Suprapubic skin (tissue), 4 donors: Measurements from ENCODE around the gene SLC49A4.

Experiments
- EP300 ChIP-seq: sonication (generic); formaldehyde crosslinking; IDR thresholded peaks from one replicate; pipeline ENCODE4 v1.6.1; 2017; ENCODE audit warnings: antibody characterized with exemption
- POLR2A ChIP-seq, 2 donors: fragments of 450-650 bp; IDR thresholded peaks; one replicate each; pipeline ENCODE4 v1.6.1; 2017; ENCODE audit warnings: antibody characterized with exemption in 2 of 2, mild to moderate bottlenecking in 2 of 2, moderate library complexity in 2 of 2
- POLR2AphosphoS5 ChIP-seq, 3 donors: sonication (generic); formaldehyde crosslinking; IDR thresholded peaks; one replicate each; pipeline ENCODE4 v1.6.1; 2017; ENCODE audit warnings: antibody characterized with exemption in 3 of 3
- TF ChIP-seq, protein P1 (sequence below), 2 donors: fragments of 200-600 bp in 1 of 2; fragments of 450-650 bp in 1 of 2; sonication (generic) in 1 of 2; IDR thresholded peaks; one replicate each; pipeline ENCODE4 v1.5.1; 2016 to 2019; ENCODE audit warnings: antibody characterized with exemption in 2 of 2, mild to moderate bottlenecking in 1 of 2, moderate library complexity in 1 of 2

DNA sequence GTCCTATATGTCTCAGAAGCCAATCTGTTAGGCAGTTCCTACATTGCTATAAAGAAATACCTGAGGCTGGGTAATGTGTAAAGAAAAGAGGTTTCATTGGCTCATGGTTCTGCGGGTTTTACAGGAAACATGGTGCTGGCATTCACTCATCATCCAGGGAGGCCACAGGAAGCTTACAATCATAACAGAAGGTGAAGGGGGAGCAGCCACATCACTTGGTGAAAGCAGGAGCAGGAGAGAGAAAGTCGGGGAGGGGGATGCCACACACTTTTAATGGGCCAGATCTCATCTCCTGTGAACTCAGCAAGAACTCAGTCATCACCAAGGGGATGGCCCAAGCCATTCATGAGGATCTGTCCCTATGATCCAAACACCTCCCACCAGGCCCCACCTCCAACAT is 9.1 kb downstream of the SLC49A4 start:
- TF ChIP-seq, protein P1, sequence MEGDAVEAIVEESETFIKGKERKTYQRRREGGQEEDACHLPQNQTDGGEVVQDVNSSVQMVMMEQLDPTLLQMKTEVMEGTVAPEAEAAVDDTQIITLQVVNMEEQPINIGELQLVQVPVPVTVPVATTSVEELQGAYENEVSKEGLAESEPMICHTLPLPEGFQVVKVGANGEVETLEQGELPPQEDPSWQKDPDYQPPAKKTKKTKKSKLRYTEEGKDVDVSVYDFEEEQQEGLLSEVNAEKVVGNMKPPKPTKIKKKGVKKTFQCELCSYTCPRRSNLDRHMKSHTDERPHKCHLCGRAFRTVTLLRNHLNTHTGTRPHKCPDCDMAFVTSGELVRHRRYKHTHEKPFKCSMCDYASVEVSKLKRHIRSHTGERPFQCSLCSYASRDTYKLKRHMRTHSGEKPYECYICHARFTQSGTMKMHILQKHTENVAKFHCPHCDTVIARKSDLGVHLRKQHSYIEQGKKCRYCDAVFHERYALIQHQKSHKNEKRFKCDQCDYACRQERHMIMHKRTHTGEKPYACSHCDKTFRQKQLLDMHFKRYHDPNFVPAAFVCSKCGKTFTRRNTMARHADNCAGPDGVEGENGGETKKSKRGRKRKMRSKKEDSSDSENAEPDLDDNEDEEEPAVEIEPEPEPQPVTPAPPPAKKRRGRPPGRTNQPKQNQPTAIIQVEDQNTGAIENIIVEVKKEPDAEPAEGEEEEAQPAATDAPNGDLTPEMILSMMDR (IDR thresholded peaks at IDR 0.05), result no peak
- TF ChIP-seq POLR2AphosphoS5 (IDR thresholded peaks at IDR 0.05), result no peak
- no peak for TF ChIP-seq POLR2A (IDR thresholded peaks at IDR 0.05)
- no peak for TF ChIP-seq EP300
